Stomach (tissue), 9 donors: ENCODE measurements around the gene ZBTB1. TPM values are rescaled to one million over a fixed set of nuclear protein-coding genes. Genes with fewer than 3 reads are reported as not detected.
A peak's percentile ranks its signal among the peaks of the same experiment; 100 is the strongest.
"Not testable (repeated sequence)": the region's sequence is repeated elsewhere in the genome, so short reads cannot be mapped to it uniquely, and the experiment has no call there.

Experiments used
- DNase-seq, 2 donors: peaks; one replicate each; pipeline versions ENCODE4 v3.0.0 to v3.0.0-alpha.2; 2013 to 2019
- H3K27ac ChIP-seq, 5 donors: fragments of 200-600 bp in 4 of 5; sonication (generic) in 4 of 5; one replicate each; pipeline ENCODE4 v1.5.1; 2013 to 2019; ENCODE audit warnings: mild to moderate bottlenecking in 1 of 5, moderate library complexity in 1 of 5
- H3K27me3 ChIP-seq, 3 donors: fragments of 200-600 bp; sonication (generic); one replicate each; pipeline ENCODE4 v1.5.1; 2017 to 2019; ENCODE audit warnings: mixed run types in 1 of 3
- H3K36me3 ChIP-seq, 4 donors: fragments of 200-600 bp; sonication (generic); 1 replicate in 3 of 4; 2 replicates in 1 of 4; pipeline ENCODE4 v1.5.1; 2016 to 2019
- H3K4me1 ChIP-seq, 4 donors: fragments of 200-600 bp; sonication (generic); one replicate each; pipeline ENCODE4 v1.5.1; 2016 to 2019
- H3K4me3 ChIP-seq, 4 donors: fragments of 200-600 bp; sonication (generic) in 3 of 4; one replicate each; pipeline ENCODE4 v1.5.1; 2016 to 2019; ENCODE audit warnings: mild to moderate bottlenecking in 1 of 4
- H3K9me3 ChIP-seq, 4 donors: fragments of 200-600 bp; sonication (generic); one replicate each; pipeline ENCODE4 v1.5.1; 2016 to 2019
- EP300 ChIP-seq: sonication (generic); formaldehyde crosslinking; IDR thresholded peaks from one replicate; pipeline ENCODE4 v1.6.1; 2017; ENCODE audit warnings: antibody characterized with exemption
- POLR2AphosphoS5 ChIP-seq, 3 donors: sonication (generic); formaldehyde crosslinking; IDR thresholded peaks; one replicate each; pipeline ENCODE4 v1.6.1; 2016; ENCODE audit warnings: antibody characterized with exemption in 3 of 3
- WGBS, 5 donors: extraction: QIAGEN DNeasy Blood & Tissue Kit in 3 of 5; methylation state at CpG; one replicate each; pipeline versions ENCODE4 v1.1.5 to v1.1.7; 2013 to 2018; 5-methylcytosine and 5-hydroxymethylcytosine counted together
- intact Hi-C: fragments of 100-400 bp; cut with DNase I; formaldehyde crosslinking; loops from one replicate; pipeline ENCODE4 v1.15.1; 2023; ENCODE audit warnings: low total_unique reads
- polyA plus RNA-seq, 3 donors: library from polyadenylated mRNA; stranded (reverse); fragments of 200-250 nt; gene quantifications; one replicate each; pipeline ENCODE4 v1.2.3, GENCODE V29; 2013
- small RNA-seq, 4 donors: library from RNA; depleted of rRNA; stranded (forward); fragments of <200 nt; gene quantifications; one replicate each; pipeline ENCODE3, GENCODE V24; 2016
- total RNA-seq, 5 donors: library from RNA; depleted of rRNA; stranded (reverse); fragments of >200 nt; gene quantifications; one replicate each; pipeline versions ENCODE4 v1.1.0 to v1.2.3, GENCODE V29; 2014 to 2016
- TF ChIP-seq, protein P1 (sequence below), 7 experiments: fragments of 450-650 bp in 4 of 7; fragments of 200-600 bp in 3 of 7; sonication (generic) in 3 of 7; IDR thresholded peaks; one replicate each; pipeline ENCODE4 v1.5.1; 2016 to 2019; ENCODE audit warnings: antibody characterized with exemption in 7 of 7, control low read depth in 2 of 7, mild to moderate bottlenecking in 1 of 7
- donor health status: healthy with polysubstance abuse.
- donor health status: Bipolar disorder and iron deficiency.
- donor health status: healthy.

Gene ZBTB1
- total and polyA plus RNA-seq, 8 donors = 9.8 to 137 (median 37.4) TPM

DNA sequence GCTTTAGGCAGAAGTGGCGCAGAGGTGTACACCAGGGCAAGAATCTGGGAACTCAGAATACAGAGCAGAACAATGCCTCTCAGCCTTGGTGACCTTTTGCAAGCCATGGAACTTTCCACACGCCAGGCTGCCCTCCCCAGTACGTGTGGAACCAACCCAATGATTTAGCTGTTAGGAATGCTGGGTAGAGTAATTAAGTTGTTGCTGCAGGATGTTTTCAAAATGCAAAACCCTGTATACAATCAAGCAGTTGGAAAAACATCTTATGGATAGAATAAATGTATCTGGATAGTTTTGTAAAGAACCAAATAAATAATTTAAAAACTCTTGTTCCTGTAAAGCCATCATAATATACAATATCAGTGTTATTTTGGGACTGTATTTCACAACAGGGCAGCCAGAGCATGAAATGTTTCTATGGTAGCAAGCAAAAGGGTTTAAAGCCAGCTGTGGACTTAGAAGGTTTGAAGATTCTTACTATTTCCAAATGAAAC, 64.6 kb downstream of the ZBTB1 start:
- H3K9me3 ChIP-seq = no peaks in the 10 kb centered on the region
- peak; percentile 51 to 53 for DNase-seq
- H3K4me3 ChIP-seq = no peak overlapping the region
- no peaks in the 10 kb centered on the region for H3K27me3 ChIP-seq
- H3K27ac ChIP-seq = peak overlapping the region in 4 of 5 donors; percentile 2 to 71 (median 34)
- TF ChIP-seq POLR2AphosphoS5 (IDR thresholded peaks at IDR 0.05) (peak in 2 of 3 donors; percentile 55 to 56), EP300 (no peak)
- H3K36me3 ChIP-seq = no peaks in the 10 kb centered on the region
- peaks cover 0 to 40% (median 19%) of the 10 kb centered on the region in 4 donors for H3K4me1 ChIP-seq
- intact Hi-C loops = no loop called here
- WGBS, 5 donors = 34 to 47% (median 43%) methylated on average over 3 of the region's 3 CpGs

DNA sequence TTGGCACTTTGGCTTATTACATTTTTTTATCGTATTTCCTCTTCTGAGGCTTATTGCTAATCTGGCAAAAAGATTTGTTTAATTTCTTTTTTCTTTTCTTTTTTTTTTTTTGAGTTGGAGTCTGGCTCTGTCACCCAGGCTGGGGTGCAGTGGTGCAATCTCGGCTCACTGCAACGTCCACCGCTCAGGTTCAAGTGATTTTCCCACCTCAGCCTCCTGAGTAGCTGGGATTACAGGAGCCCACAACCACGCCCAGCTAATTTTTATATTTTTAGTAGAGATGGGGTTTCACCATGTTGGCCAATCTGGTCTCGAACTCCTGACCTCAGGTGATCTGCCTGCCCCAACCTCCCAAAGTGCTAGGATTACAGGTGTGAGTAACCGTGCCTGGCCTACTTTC, 65.1 kb downstream of the ZBTB1 start:
- H3K4me3 ChIP-seq, H3K27me3 ChIP-seq, H3K36me3 ChIP-seq, DNase-seq, H3K9me3 ChIP-seq, intact Hi-C loops: not testable (repeated sequence)
- Histone ChIP-seq H3K27ac (peak overlapping the region in 4 of 5 donors; percentile 24 to 71 (median 35)), H3K4me1 (peaks cover 0 to 40% (median 19%) of the 10 kb centered on the region in 4 donors)
- 73 to 92% (median 85%) methylated on average over 7 of the region's 7 CpGs for WGBS, 5 donors

DNA sequence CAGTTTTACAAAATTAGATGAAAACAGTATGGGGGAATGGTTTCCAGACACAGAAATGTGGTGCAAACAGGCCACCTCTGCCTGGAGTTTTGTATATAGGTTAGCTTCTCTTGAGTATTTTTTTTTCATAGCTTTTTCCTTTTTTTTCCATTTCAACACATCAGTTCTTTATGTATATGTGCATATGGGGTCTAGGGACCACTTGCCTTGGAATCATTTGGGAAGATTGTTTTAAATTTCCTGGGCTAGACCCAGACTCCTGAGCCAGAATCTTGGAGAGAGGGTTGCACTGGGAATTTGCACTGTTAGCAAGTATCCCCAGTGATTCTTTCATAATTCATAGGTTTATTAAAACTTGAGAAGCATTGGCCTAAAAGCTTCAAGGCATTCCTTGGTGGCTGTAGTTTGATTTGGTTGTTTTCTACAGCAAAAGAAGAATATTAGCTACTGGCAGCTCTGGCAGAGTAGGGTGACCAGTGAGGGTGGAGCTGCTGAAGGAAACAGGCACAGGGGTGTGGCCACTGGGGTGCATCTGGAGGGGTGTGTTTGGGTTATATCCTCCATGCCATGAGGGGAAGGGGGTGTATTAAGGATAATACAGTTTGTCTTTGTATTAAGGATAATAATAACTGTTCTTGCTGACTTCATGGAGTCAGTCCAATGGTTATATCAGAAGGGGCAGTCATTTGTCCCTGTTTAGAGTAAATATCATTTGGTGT, 68.0 kb downstream of the ZBTB1 start:
- DNase-seq = no peak
- intact Hi-C loops = no loop called here
- Histone ChIP-seq H3K36me3 (no peaks in the 10 kb centered on the region), H3K4me1 (peaks cover 0 to 29% (median 14%) of the 10 kb centered on the region in 4 donors), H3K27ac (peak overlapping the region in 3 of 5 donors; percentile 31 to 66 (median 52)), H3K27me3 (no peaks in the 10 kb centered on the region), H3K4me3 (no peak overlapping the region), H3K9me3 (no peaks in the 10 kb centered on the region)
- no peak for TF ChIP-seq EP300
- TF ChIP-seq, protein P1, sequence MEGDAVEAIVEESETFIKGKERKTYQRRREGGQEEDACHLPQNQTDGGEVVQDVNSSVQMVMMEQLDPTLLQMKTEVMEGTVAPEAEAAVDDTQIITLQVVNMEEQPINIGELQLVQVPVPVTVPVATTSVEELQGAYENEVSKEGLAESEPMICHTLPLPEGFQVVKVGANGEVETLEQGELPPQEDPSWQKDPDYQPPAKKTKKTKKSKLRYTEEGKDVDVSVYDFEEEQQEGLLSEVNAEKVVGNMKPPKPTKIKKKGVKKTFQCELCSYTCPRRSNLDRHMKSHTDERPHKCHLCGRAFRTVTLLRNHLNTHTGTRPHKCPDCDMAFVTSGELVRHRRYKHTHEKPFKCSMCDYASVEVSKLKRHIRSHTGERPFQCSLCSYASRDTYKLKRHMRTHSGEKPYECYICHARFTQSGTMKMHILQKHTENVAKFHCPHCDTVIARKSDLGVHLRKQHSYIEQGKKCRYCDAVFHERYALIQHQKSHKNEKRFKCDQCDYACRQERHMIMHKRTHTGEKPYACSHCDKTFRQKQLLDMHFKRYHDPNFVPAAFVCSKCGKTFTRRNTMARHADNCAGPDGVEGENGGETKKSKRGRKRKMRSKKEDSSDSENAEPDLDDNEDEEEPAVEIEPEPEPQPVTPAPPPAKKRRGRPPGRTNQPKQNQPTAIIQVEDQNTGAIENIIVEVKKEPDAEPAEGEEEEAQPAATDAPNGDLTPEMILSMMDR (IDR thresholded peaks at IDR 0.05) = no peak

DNA sequence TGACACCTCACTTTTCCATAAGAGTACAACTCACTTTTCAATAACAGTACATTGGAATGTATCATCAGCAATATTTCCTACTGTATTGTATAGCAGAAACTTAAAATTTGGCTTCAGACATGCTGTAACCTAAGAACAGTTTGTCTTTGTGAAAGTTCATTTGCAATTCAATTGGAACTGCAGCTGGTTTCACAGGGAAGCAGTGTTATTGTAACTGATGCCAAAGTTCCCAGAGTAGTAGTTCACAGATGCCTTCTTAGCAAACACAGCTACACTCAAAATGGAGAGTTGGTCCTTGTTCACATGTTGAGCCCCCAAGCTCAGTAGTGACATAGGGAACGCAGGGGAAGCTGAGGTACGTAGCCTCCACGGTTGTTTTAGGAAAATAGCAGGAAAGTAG, 68.5 kb downstream of the ZBTB1 start:
- no peak overlapping the region for H3K4me3 ChIP-seq
- DNase-seq = peak in 1 of 2 donors; percentile 74
- TF ChIP-seq POLR2AphosphoS5 (IDR thresholded peaks at IDR 0.05) (peak in 1 of 3 donors; percentile 26), EP300 (no peak)
- no peaks in the 10 kb centered on the region for H3K27me3 ChIP-seq
- intact Hi-C loops = no loop called here
- peaks cover 0 to 24% (median 12%) of the 10 kb centered on the region in 4 donors for H3K4me1 ChIP-seq
- no peaks in the 10 kb centered on the region for H3K36me3 ChIP-seq
- WGBS, 5 donors = 70 to 84% (median 74%) methylated on average over 3 of the region's 3 CpGs
- H3K27ac ChIP-seq = peak overlapping the region in 3 of 5 donors; percentile 31 to 66 (median 52)
- no peaks in the 10 kb centered on the region for H3K9me3 ChIP-seq

Small RNAs within 50 kb of the gene (small RNA-seq; reads per million reads assigned to genes)
- 0 reads per million in 4 donors for gene AL049869.4

Other genes starting within 250 kb of the ZBTB1 start
- 1 to 10 TPM in 1 of 5 donors, under 1 TPM in 1, not detected in 3; 0.58 to 1.3 TPM for gene ESR2, start 210.4 kb upstream of the ZBTB1 start, total RNA-seq
- under 1 TPM in 1 of 3 donors, not detected in 2; 0.08 TPM for gene ESR2, start 210.4 kb upstream of the ZBTB1 start, polyA plus RNA-seq
- 10 to 100 TPM in 4 of 5 donors, 1 to 10 TPM in 1; 8.4 to 42.0 (median 31.9) TPM for gene MTHFD1, start 116.4 kb upstream of the ZBTB1 start, total RNA-seq
- 10 to 100 TPM; 13.3 to 29.7 (median 19.5) TPM for gene MTHFD1, start 116.4 kb upstream of the ZBTB1 start, polyA plus RNA-seq
- gene AKAP5, start 39.3 kb upstream of the ZBTB1 start, total RNA-seq = 1 to 10 TPM in 2 of 5 donors, under 1 TPM in 1, not detected in 2; 0.72 to 3.2 (median 1.3) TPM
- gene AKAP5, start 39.3 kb upstream of the ZBTB1 start, polyA plus RNA-seq = under 1 TPM in 2 of 3 donors, not detected in 1; 0.15 to 0.25 TPM
- 10 to 100 TPM in 1 of 5 donors, 1 to 10 TPM in 4; 2.3 to 10.1 (median 5.4) TPM for gene ZBTB25, start 932 bp upstream of the ZBTB1 start, total RNA-seq
- 1 to 10 TPM; 2.4 to 2.9 (median 2.6) TPM for gene ZBTB25, start 932 bp upstream of the ZBTB1 start, polyA plus RNA-seq
- gene HSPA2, start 36.0 kb downstream of the ZBTB1 start, total RNA-seq = 10 to 100 TPM in 4 of 5 donors, under 1 TPM in 1; under 0.01 to 29.3 (median 16.9) TPM
- gene HSPA2, start 36.0 kb downstream of the ZBTB1 start, polyA plus RNA-seq = 10 to 100 TPM in 1 of 3 donors, 1 to 10 TPM in 2; 3.5 to 27.5 (median 5.6) TPM
- 1 to 10 TPM in 2 of 5 donors, not detected in 3; 4.1 to 6.2 TPM for gene PPP1R36, start 45.2 kb downstream of the ZBTB1 start, total RNA-seq
- 10 to 100 TPM in 1 of 3 donors, 1 to 10 TPM in 2; 3.2 to 13.1 (median 6.8) TPM for gene PPP1R36, start 45.2 kb downstream of the ZBTB1 start, polyA plus RNA-seq
- gene PLEKHG3, start 199.7 kb downstream of the ZBTB1 start, total RNA-seq = 100 to 1,000 TPM in 1 of 5 donors, 10 to 100 TPM in 4; 25.3 to 292 (median 27.2) TPM
- gene PLEKHG3, start 199.7 kb downstream of the ZBTB1 start, polyA plus RNA-seq = 10 to 100 TPM in 1 of 3 donors, 1 to 10 TPM in 2; 7.3 to 24.8 (median 9.2) TPM